Activated CD4-positive, CD25-positive, alpha-beta regulatory T cell treated with anti-CD3 and anti-CD28 coated beads, Interleukin-2, amount 50 U/mL, for 24 hours (primary cell): Measurements from ENCODE around the gene ATP9B.
A peak's percentile ranks its signal among the peaks of the same experiment; 100 is the strongest.

Experiments used
- ATAC-seq, 2 donors: fragments of 150-1000 bp; cut with Tn5 transposase; one replicate each; pipeline ENCODE4 v1.10.0; 2021; ENCODE audit warnings: mild to moderate bottlenecking in 1 of 2, moderate library complexity in 1 of 2

Gene ATP9B

GRCh38 chr18:79384151-79384807 lies 315.1 kb downstream of the ATP9B start:
- no peak for ATAC-seq

- ATAC-seq, result no peak
These were observed 315.6 kb downstream of the ATP9B start for GRCh38 chr18:79384834-79385233.

GRCh38 chr18:79385326-79385707 lies 316.1 kb downstream of the ATP9B start:
- no peak for ATAC-seq

- ATAC-seq, result no peak
These were observed 316.6 kb downstream of the ATP9B start for GRCh38 chr18:79385708-79386341.

- no peak for ATAC-seq
These were observed 317.4 kb downstream of the ATP9B start for GRCh38 chr18:79386547-79386946.

- ATAC-seq, result no peak
These were observed 318.0 kb downstream of the ATP9B start for GRCh38 chr18:79387214-79387613.

- no peak for ATAC-seq
These were observed 318.4 kb downstream of the ATP9B start for GRCh38 chr18:79387615-79388014.

GRCh38 chr18:79388043-79388442 lies 318.8 kb downstream of the ATP9B start:
- no peak for ATAC-seq

- ATAC-seq, result no peak
These were observed 320.5 kb downstream of the ATP9B start for GRCh38 chr18:79389689-79390088.

- ATAC-seq, result no peak
These were observed 323.0 kb downstream of the ATP9B start for GRCh38 chr18:79392226-79392625.

GRCh38 chr18:79393181-79393634 lies 324.0 kb downstream of the ATP9B start:
- no peak for ATAC-seq

- ATAC-seq, result no peak
These were observed 324.7 kb downstream of the ATP9B start for GRCh38 chr18:79393635-79394533.

GRCh38 chr18:79394534-79395307 lies 325.5 kb downstream of the ATP9B start:
- ATAC-seq, result peak; percentile 50 to 58

GRCh38 chr18:79395308-79395640 lies 326.1 kb downstream of the ATP9B start:
- no peak for ATAC-seq

GRCh38 chr18:79395761-79396404 lies 326.7 kb downstream of the ATP9B start, which contains the start of gene NFATC1:
Gene NFATC1 (plus strand): TSS chr18:79395930. CDS start chr18:79396225, 295 bp downstream.
- peak; percentile 31 for ATAC-seq

- no peak for ATAC-seq
These were observed 327.4 kb downstream of the ATP9B start for GRCh38 chr18:79396431-79397246.

- no peak for ATAC-seq
These were observed 328.1 kb downstream of the ATP9B start for GRCh38 chr18:79397247-79397829.

- ATAC-seq, result no peak
These were observed 328.9 kb downstream of the ATP9B start for GRCh38 chr18:79397830-79398761.

GRCh38 chr18:79399275-79400081 lies 330.3 kb downstream of the ATP9B start:
- no peak for ATAC-seq
